Measurements from ENCODE around the gene SPEF2.

Gene SPEF2

GRCh38 chr5:35741126-35741716 is 123.6 kb downstream of the SPEF2 start:
- peak; percentile 66 for DNase-seq

- peak; percentile 18 for DNase-seq
Measured at GRCh38 chr5:35741971-35742370, 124.3 kb downstream of the SPEF2 start.

- no peak for DNase-seq
Measured at GRCh38 chr5:35743644-35744043, 126.0 kb downstream of the SPEF2 start.

GRCh38 chr5:35745193-35745592 is 127.5 kb downstream of the SPEF2 start:
- no peak for DNase-seq

GRCh38 chr5:35745660-35746059 is 128.0 kb downstream of the SPEF2 start:
- DNase-seq = no peak

GRCh38 chr5:35752012-35752411 is 134.3 kb downstream of the SPEF2 start:
- DNase-seq = no peak

GRCh38 chr5:35753500-35753899 is 135.8 kb downstream of the SPEF2 start:
- DNase-seq = no peak

- DNase-seq = no peak
Measured at GRCh38 chr5:35754481-35754880, 136.8 kb downstream of the SPEF2 start.

GRCh38 chr5:35755966-35756365 is 138.3 kb downstream of the SPEF2 start:
- DNase-seq = no peak

GRCh38 chr5:35758151-35758724 is 140.6 kb downstream of the SPEF2 start:
- DNase-seq = no peak

GRCh38 chr5:35761541-35761940 is 143.9 kb downstream of the SPEF2 start:
- no peak for DNase-seq

- DNase-seq = no peak
Measured at GRCh38 chr5:35762368-35762767, 144.7 kb downstream of the SPEF2 start.

- DNase-seq = no peak
Measured at GRCh38 chr5:35765921-35766320, 148.3 kb downstream of the SPEF2 start.

- peak; percentile 89 for DNase-seq
Measured at GRCh38 chr5:35771300-35771699, 153.6 kb downstream of the SPEF2 start.

- no peak for DNase-seq
Measured at GRCh38 chr5:35771839-35772238, 154.2 kb downstream of the SPEF2 start.

GRCh38 chr5:35773967-35774366 is 156.3 kb downstream of the SPEF2 start:
- DNase-seq = peak; percentile 67

GRCh38 chr5:35776757-35777156 is 159.1 kb downstream of the SPEF2 start:
- no peak for DNase-seq

GRCh38 chr5:35777358-35778087 is 159.9 kb downstream of the SPEF2 start:
- DNase-seq = peak; percentile 78

- DNase-seq = no peak
Measured at GRCh38 chr5:35778259-35778769, 160.7 kb downstream of the SPEF2 start.

- DNase-seq = no peak
Measured at GRCh38 chr5:35780236-35780635, 162.6 kb downstream of the SPEF2 start.

- DNase-seq = peak; percentile 44
Measured at GRCh38 chr5:35781181-35781790, 163.6 kb downstream of the SPEF2 start.

- no peak for DNase-seq
Measured at GRCh38 chr5:35783551-35783950, 165.9 kb downstream of the SPEF2 start.

GRCh38 chr5:35785601-35786085 is 168.0 kb downstream of the SPEF2 start:
- no peak for DNase-seq

GRCh38 chr5:35788724-35789123 is 171.1 kb downstream of the SPEF2 start:
- DNase-seq = no peak

Measured in fibroblast of skin of right quadriceps (primary cell).